ENCODE measurements around the gene ASGR2. TPM values are rescaled to one million over a fixed set of nuclear protein-coding genes. Genes with fewer than 3 reads are reported as not detected.
A peak's percentile ranks its signal among the peaks of the same experiment; 100 is the strongest.

Gene ASGR2
- total RNA-seq, 1 donor from 2014 or later, result 1.3 TPM

DNA sequence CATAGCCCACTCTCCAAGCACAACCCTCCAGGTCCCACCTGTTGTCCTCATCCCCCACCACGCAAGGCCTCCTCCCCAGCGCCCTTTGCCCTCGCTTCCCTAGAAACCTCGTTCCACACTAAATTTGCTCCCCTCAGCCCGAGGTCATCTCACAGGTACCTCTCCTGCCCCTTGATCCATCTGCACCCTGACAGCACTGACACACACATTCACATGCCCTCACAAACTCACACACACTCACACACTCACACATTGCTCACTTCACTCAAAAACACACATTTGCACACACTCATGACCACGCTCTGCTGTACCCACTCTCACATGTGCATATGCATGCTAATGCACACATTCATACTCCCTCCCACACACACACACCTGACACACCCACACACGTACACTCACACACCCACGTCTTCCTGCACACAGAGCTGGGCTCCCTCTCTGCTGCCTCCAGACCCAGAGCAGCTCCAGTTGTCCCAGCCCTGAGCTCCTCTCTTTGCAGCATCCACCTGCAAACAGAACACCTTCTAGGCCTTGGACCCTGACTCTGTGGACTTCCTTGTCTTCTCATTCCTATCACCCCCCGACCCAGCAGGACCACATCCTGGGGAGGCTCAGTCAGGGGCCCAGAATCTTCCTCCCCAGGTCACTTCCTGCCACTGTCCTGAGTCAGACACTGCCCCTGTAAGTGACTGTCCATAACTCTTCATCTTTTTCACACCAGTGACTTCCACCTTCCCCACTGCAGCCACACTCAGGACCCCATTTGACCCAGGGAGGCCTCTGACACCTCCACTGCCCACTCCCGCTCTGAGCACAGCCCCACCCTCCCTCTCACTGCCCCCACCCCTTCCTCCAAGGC lies 4.9 kb downstream of the ASGR2 start:
- H3K36me3 ChIP-seq, result no peaks in the 10 kb centered on the region
- H3K27ac ChIP-seq, result no peak overlapping the region
- intact Hi-C loops (cut with DNase I), result no loop called here
- no peak overlapping the region for H3K4me3 ChIP-seq
- no peaks in the 10 kb centered on the region for H3K9me3 ChIP-seq
- peaks cover 4% of the 10 kb centered on the region for H3K27me3 ChIP-seq (ENCODE audit: low read depth)
- DNase-seq, result no peak
- TF ChIP-seq, protein P1, sequence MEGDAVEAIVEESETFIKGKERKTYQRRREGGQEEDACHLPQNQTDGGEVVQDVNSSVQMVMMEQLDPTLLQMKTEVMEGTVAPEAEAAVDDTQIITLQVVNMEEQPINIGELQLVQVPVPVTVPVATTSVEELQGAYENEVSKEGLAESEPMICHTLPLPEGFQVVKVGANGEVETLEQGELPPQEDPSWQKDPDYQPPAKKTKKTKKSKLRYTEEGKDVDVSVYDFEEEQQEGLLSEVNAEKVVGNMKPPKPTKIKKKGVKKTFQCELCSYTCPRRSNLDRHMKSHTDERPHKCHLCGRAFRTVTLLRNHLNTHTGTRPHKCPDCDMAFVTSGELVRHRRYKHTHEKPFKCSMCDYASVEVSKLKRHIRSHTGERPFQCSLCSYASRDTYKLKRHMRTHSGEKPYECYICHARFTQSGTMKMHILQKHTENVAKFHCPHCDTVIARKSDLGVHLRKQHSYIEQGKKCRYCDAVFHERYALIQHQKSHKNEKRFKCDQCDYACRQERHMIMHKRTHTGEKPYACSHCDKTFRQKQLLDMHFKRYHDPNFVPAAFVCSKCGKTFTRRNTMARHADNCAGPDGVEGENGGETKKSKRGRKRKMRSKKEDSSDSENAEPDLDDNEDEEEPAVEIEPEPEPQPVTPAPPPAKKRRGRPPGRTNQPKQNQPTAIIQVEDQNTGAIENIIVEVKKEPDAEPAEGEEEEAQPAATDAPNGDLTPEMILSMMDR (IDR thresholded peaks at IDR 0.05), result no peak
- ATAC-seq, result no peak
- H3K4me1 ChIP-seq, result peaks cover 3% of the 10 kb centered on the region

DNA sequence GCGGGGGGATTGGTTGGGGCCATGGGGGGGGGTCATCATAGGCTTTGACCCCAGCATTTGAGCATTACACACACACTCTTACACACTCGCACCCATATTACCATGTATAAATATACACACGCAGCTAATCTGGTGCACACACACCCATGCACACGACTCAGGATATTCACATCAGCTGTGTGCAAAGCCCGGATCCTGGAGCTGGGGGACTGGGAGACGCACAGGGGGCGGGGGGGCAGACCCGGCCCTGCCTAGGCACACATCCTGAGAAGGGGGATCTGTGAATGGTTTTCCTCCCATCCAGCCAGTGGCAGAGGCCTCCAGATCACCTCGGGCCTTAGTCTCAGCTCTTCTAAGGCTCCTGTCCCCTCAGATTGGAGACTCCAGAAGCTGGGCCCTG lies 5.6 kb downstream of the ASGR2 start:
- Histone ChIP-seq H3K36me3 (no peaks in the 10 kb centered on the region), H3K4me1 (no peaks in the 10 kb centered on the region), H3K4me3 (no peak overlapping the region), H3K27ac (no peak overlapping the region), H3K27me3 (ENCODE audit: low read depth) (peaks cover 4% of the 10 kb centered on the region), H3K9me3 (no peaks in the 10 kb centered on the region)
- TF ChIP-seq, protein P1 (IDR thresholded peaks at IDR 0.05), result no peak
- no peak for ATAC-seq
- intact Hi-C loops (cut with DNase I), result no loop called here
- DNase-seq, result no peak

DNA sequence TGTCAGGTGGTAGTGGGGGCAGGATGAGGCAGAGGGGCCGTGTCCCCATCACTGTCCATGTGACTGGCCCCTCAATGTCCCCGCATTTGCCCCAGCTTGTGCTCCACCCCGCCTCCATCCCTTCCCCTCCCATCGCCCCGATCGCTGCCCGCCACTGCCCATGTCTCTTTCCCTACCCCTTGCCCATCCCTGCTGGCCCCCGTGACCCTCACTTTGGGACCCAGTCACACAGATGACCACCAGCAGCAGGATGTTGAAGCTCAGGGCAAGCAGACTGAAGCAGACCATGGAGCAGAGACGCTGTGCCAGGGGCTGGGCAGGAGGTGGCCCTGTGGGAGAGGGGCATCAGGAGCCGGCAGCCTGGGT lies 6.1 kb downstream of the ASGR2 start:
- ATAC-seq, result no peak

DNA sequence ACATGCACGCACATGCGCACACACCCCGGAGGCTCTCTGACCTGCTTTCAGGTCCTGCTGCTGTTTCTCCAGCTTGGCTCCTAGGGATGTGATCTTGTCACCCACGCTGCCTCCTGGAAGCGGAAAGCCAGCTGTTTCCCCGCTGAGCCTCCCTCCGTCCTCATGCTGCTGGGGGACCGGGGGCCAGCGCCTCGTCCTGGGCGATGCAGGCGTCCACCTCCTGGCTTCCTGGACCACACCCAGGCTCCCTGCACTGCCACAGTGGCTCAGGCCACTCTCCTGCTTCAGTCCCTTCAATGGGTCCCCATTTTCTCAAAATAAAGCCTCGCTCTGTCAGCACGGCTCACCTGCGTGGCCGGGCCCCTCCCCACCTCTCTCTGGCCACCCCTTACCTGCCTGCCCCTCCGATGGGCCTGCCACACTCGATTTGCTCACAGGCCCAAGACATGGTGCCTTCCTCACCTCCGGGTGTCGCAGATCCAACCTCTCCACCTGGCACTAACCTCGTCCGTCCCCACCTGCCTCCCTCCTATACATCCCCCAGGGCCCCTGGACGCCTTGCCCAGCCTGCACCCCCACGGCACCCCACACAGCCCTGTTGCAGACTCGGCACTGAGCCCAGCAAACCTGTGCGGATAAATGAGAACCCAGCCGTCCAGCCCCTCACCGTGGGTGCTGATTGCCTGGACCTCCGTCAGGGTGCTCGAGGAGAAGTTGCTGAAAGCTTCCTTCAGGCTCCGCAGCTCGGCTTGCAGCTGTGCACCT lies 6.6 kb downstream of the ASGR2 start:
- H3K27me3 ChIP-seq (ENCODE audit: low read depth), result peaks cover 9% of the 10 kb centered on the region
- no peaks in the 10 kb centered on the region for H3K4me1 ChIP-seq
- TF ChIP-seq, protein P1 (IDR thresholded peaks at IDR 0.05), result no peak
- no peaks in the 10 kb centered on the region for H3K9me3 ChIP-seq
- intact Hi-C loops (cut with DNase I), result no loop called here
- H3K27ac ChIP-seq, result no peak overlapping the region
- H3K4me3 ChIP-seq, result no peak overlapping the region
- DNase-seq, result peak; percentile 40
- no peak for ATAC-seq
- H3K36me3 ChIP-seq, result no peaks in the 10 kb centered on the region

More for the DNA sequence above, 6.1 kb downstream of the ASGR2 start:
- no peaks in the 10 kb centered on the region for H3K9me3 ChIP-seq
- H3K36me3 ChIP-seq, result no peaks in the 10 kb centered on the region
- TF ChIP-seq, protein P1 (IDR thresholded peaks at IDR 0.05), result no peak
- no peak overlapping the region for H3K4me3 ChIP-seq
- no peak for DNase-seq
- intact Hi-C loops (cut with DNase I), result no loop called here
- no peak overlapping the region for H3K27ac ChIP-seq
- peaks cover 4% of the 10 kb centered on the region for H3K27me3 ChIP-seq (ENCODE audit: low read depth)
- no peaks in the 10 kb centered on the region for H3K4me1 ChIP-seq

DNA sequence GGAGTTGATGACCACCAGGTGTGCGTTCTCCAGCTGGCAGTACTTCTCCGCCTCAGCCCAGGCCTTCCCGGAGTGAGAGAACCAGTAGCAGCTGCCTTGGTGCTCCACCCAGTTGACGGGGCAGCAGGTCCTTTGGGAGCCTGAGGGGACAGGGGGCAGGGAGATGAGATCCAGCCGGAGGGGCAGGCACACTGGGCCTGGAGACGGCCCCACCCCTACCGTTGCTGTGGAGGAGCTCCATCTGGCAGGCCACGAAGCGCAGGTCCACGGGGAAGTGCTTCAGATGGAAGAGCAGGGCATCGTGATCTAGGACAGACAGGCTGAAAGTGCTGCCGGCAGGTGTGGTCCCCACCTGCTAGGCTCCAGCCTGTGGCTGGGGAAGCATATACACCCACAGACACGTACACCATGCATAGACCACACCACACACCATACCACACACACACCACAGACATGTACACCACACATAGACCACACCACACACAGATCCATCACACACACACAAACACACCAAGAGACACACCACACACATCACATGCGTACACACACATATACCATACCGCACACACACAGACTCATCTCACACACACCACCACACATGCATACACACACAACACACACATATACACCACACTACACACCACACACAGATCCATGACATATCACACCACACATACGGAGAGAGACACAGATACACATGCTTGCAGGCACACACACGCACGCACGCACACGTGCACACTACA lies 7.4 kb downstream of the ASGR2 start:
- Histone ChIP-seq H3K27ac (no peak overlapping the region), H3K4me1 (no peaks in the 10 kb centered on the region), H3K27me3 (ENCODE audit: low read depth) (peaks cover 11% of the 10 kb centered on the region), H3K36me3 (no peaks in the 10 kb centered on the region), H3K4me3 (no peak overlapping the region), H3K9me3 (no peaks in the 10 kb centered on the region)
- ATAC-seq, result peak in 1 of 2 donors; percentile 24
- no peak for DNase-seq
- TF ChIP-seq, protein P1 (IDR thresholded peaks at IDR 0.05), result no peak
- intact Hi-C loops (cut with DNase I), result no loop called here
